Inflammatory macrophage (primary cell): Measurements from ENCODE around the gene GALNT2.

Experiments
- DNase-seq, 2 donors: peaks; one replicate each; pipeline ENCODE4 v3.0.0-alpha.2; 2020 to 2022

The GALNT2 gene

DNA sequence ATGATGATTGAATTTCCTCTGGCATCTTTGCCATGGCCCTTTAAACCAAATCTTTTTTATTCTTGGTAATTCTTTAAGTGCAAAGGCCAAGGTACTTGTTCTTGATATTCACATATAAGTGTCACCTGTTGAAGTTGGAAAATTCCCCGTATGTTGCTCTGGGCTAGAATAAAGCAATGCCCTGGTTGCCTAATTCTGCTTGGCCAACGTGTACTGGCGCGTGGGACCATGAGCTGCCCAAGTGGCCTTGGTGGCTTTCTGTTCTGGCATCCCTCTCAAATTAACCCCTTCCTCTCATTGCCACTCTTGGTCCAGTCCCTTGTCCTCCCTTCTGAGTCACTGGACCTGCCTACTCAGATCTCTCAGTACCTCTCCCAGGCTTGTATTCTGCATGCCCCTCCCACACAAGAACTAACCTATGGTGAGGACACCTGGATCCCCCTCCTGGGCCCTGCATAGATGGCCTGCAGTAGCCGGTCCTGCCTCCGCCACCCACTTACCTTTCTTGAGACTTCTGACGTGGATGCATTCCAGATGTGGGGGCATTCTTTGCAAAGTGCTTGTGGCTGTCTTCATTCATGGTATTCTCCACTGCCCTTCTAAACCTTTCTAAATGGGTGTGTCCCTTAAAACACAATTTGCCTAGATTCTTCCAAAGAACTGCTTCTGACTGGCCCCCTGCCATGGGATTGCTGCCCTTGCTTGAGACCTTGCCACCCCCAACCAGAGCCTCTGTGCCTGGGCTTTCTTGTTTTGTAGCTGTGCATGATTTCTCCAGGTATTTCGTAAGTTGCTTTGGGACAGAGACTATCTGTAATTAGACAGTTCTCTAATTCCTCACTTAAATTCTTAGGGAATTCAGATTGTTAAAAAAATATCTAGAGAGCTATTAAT, 152.4 kb downstream of the GALNT2 start:
- DNase-seq = no peak

DNA sequence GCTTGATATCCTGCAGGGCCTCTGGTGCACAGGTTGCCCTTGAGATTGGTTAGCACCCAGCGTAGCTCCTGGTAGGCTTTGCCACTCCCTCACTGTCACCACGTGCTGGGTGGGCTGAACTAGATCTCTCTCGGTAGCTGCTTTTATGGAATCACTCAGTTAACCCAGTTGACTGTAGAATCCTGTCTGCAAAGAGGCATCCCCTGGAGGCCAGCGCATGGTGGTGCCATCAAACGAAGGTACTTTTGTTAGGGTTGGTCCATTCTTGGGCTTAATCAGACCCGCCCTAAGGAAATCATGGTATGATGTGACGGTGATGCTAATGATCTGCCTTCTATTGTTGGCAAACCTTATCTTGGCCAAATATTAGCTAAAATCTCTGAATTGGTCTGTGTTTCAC, 153.4 kb downstream of the GALNT2 start:
- DNase-seq = no peak

DNA sequence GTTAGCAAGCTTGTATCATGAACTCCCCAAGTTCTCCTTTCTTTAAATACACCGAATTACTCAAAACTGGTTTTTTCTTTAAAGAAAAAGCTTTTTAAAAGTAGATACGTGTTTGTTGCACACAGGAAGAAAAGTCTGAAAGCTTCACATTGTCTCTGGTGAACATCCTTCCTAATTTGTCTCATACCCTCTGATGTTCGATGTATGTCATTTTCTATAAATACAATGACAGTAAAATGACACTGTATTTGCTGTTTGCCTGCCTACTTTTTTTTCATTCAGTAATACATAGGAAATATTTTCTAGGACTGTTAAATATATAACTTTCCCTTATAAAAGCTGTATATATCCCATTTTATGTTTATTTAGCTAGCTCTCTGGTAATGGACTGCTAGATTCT, 153.9 kb downstream of the GALNT2 start:
- no peak for DNase-seq

DNA sequence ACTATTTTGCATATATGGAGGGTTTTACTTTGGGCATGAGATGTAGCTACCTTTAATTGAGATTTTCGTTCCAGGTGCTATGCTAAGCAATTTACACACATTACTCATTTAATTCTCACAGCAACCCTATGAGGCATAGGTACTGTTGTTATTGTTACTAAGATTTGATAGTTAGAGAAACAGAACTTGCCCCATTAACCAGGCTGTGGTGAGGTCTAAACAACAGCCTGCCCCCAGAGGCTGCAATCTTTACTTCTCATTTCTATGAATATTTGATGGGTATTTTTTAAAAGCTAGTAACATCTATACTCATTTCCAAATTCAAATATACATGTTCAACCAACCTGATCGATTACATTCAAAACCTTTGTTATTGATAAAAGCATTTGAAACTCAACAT, 155.6 kb downstream of the GALNT2 start:
- DNase-seq = peak; percentile 17 to 30

DNA sequence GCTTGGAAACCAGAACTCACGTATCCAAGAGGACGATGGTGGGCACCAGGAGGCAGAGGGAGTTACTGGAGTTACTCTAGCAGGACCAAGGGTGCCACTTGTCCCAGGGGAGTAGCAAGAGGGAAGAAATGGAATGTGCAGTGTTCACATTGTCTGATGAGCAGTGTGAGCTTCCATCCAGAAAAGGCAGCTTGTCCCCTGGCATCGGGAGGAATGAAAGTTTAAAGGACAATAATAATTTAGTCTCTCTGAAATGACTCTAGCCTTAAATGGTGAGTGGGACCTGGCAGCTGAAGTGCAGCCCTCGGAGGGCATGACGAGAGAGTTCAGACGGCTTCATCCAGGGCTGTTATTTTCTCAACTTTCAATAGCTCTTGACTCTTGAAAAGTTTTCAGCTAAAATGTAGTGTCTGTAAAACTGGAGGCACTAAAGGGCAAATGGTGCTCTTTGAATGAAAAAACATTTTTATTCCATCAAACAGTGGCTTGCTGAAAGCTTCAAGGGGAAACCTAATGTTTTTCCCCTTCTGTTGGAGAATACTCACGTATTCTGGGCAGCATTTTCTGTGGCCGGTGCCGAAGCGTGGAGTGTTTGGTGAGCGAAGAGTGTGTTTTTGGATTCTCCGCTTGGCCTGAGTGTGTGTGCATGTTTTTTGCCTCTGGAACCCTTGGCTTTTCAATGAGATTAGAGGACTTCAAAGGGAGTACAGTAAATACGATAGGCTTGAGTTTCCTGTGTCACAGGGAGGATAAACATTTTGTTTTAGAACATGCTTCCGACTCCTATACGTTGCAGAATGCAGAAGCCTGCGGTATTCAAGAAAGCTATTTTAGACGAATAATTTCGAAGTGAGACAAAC, 157.3 kb downstream of the GALNT2 start:
- no peak for DNase-seq

DNA sequence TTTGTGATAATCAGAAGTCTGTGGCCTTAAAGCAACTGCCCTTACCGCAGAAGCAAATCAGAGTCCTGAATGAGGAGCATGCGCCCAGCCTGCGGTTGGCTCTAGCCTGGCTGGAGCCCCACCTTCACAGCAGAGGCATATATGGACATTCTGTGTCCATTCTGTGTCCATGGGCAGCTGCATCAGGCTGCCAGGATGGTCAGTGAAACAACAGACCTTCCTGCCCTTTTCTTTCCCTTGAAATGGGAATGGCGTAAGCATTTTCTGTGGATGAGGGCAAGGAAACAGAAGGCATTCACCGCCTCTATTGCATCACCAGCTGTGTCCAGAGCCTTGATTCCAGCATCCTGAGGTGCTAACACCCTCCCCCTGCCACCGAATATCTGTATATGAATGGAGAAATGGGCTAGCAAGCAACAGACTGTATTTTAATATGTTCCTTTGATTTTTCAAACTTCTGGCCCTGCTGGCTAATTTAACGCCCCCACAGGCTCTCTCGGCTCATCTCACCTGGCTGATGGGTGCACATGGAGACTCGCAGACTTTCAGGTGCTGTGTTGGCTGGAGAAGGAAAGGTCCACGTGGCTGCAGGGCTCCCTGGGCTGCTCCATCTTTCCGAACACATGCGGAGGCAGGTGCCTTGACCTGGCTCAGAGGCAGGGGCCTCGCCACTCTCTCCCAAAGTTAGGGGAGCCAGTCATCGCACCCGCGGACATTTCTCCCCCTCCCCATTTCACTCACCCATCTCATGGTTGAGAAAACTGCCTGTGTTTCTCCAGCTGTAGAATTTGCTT, 159.2 kb downstream of the GALNT2 start:
- no peak for DNase-seq

DNA sequence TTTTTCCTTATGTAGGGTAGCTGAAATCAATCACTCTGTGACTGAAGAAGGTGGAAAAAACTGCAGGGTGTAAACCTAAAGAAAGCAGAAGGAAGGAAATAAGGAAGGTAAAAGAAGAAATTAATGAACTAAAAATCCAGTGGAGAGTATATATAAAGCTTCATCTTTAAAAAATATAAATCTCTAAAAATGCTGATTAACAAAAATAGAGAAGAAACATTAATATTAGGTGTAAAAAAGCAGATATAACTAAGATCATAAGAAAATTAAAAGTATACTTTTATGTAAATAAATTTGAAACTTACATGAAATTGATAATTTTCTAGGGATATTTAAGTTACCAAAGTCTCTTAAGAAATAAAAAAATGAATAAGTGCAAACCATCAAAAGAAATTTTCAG, 159.8 kb downstream of the GALNT2 start:
- DNase-seq = no peak

DNA sequence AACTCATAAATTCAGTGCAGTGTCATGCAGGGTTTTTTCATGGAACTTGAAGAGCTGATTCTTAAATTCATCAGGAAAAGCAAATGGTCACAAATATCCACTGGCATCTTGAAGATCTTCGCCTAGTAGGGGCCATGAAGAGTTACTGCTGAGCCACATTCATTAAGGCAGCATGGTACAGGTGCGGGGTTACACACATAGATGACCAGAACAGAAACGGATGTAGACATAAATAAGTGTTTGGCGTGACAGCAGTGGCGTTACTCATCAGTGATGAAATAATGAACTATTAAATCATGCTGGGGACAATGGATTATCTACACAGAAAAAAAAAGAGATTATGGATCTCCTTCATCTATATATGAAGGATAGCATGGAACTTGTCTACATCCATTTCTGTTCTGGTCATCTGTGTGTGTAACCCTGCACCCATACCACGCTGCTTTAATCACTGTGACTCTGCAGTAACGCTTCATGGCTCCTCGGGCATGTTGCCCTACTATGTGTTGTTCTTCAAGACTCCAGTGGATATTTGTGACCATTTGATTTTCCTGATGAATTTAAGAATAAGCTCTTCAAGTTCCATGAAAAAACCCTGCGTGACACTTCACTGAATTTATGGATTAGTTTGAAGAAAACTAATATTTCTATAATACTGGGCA, 161.3 kb downstream of the GALNT2 start:
- DNase-seq = no peak

DNA sequence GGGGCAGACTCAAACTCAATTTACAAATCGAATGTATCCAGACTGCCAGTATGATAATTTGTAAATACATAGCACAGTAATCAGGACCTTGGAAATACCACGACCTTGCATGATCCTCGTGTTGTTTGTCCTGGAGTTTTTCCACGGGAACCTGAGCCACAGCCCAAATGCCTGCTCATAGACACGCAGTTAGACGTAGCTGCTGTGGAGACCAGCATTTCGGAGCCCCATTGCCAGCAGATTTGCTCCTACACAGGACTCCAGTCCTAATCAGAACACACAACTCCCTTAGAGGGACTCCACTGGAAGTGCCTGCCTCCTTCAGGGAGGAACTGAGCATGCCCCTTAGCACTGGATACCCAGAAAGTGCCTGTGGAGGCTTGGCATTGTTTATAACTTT, 163.2 kb downstream of the GALNT2 start:
- no peak for DNase-seq

DNA sequence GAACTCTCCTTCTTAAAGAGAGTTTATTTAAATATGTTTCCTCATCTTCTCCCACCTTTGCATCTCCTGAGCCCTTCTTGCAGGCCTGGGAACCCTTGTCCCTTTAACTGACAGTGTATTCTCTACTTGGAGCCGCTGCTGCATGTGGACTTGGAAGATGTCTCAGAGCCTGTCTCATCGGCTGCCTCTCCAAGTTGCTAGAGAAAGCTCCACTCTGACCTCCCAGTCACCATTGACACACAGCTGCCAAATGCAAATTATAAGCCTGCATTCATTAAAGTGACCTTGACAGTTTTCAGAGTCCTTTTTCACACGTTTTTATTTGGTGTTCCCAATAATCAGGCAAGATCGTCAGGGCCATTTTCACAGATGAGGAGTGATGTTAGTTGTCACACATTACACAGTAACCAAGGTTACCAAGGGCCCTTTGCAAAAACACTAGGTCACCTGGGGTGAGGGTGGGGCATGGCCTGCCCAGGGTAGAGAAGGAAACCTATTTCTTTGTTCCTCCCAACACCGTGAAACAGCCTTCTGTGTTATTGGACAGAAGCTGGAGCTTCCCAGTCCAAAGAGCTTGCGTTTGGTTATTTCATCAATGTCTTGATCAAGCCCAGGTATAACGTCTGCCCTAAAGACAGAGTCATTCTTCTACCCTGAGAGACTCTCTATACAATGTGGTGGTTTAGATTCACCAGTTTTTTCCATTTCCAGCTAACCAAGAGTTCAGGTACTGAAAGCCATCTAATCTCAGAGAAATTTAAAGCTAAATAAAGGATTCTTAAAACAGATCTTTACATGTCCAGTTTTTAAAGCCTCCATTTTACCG, 164.1 kb downstream of the GALNT2 start:
- no peak for DNase-seq

DNA sequence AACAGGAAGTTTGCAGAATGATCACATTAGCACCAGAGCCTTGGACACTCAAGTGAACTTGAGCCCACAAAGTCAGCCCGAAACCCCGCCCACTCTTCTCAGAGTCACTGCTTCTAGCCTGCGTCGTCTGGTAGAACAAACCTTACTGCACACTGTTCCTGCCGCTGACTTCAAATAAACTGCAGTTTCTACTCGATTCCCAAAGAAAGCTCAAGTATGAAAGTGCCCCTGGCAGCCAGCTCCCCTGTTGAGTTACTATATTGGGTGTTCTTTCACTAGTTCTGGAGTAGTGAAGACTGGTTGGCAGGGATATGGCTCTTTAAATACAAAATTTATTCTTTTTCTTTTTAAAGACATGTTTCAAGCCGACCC, 164.7 kb downstream of the GALNT2 start:
- DNase-seq = peak; percentile 58 to 77

DNA sequence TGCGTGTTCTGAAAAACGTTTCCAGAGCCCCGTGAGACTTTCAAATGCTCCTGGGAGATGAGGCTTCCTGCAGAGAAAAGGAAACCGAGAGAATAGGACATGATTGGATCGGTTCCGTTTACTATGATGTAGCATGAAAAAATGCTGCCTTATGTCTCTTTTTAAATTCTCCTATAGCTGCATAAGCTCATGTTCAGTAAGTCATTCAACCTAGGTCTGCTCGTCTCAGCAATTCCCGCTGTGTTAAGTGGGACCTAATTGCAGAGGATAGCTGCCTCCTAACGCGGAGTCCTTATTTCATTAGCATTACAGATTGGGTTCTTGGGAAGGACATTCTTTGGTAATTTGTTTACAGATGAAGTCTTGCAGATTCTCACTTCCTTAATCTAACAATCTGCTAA, 165.3 kb downstream of the GALNT2 start:
- DNase-seq = peak in 1 of 2 donors; percentile 16

DNA sequence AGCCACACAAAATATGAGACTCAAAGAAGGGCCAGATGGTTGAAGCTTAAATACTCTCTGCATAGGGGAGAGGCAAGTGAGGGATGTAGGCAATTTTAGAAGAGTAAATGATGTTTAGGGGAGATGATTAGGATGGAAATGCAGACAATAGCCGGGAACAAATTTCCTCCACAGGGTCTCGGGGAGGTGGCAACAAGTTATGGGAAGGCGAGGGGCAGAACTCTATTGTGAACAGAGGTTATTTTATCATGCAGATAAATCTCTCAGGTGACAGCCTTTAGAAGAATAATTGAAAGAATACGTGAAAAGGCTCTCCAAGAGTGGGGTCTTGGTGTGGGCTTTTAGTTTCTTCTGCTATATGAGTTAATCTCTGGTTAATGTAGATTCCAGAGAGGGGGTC, 166.7 kb downstream of the GALNT2 start:
- no peak for DNase-seq

DNA sequence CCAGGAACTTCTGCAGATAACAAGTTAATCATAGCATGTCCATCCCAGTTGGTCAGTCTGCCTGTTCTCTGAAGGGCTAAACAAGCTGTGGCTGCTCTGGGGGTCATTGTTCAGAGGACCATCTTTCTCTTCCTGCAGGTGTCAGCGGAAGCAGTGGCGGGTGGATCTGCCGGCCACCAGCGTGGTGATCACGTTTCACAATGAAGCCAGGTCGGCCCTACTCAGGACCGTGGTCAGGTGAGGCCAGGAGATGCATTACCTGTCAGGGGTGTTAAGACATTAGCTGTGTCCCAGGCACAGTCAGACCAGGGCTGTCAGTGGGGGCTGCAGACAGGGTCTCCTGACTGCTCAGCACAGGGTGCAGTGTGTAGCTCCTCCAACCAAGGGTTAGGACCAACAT, 168.8 kb downstream of the GALNT2 start:
- DNase-seq = no peak

DNA sequence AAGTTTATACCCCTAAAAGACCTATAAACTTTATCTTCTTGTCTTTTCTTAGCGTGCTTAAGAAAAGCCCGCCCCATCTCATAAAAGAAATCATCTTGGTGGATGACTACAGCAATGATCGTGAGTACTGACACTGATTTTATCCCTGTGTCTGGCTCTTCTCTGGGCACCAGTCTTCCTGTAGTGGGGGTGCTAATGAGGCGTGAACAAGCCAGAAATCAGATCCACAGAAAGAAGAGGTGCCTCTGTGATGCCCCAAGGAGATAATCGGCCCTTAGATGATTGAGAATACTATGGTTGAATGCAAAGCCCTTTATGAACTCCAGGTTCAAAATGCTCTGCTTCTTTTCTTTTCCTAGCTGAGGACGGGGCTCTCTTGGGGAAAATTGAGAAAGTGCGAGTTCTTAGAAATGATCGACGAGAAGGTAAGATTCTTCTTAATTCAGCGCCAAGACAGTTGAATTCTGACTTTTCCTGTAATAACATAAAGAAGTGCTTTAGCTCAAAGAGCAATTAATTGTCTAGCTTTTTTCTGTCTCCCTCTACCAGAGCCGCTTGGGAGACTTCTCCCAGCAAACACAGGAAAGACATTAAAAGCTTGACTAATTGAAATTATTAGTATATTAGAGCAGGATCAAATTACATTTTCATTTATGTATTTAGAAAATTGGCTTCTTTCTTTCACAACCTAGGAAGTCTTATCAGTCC, 169.4 kb downstream of the GALNT2 start:
- no peak for DNase-seq

DNA sequence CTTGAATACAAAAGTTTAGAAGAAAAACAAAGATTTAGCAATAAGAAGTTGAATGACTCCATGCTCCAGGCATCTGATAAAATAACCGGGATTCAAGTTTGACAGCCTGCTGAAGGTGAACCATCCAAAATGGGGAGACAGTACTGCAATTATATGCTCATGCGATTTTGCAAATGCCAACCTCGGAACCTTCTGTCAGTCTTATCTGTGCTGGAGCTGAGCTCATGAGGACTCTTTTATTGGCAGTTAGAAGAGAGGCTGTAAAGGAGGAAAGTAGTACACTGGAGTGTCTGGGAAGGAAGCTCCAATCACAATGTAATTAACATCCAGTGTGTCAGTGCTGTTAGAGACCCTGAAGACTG, 170.0 kb downstream of the GALNT2 start:
- DNase-seq = no peak

DNA sequence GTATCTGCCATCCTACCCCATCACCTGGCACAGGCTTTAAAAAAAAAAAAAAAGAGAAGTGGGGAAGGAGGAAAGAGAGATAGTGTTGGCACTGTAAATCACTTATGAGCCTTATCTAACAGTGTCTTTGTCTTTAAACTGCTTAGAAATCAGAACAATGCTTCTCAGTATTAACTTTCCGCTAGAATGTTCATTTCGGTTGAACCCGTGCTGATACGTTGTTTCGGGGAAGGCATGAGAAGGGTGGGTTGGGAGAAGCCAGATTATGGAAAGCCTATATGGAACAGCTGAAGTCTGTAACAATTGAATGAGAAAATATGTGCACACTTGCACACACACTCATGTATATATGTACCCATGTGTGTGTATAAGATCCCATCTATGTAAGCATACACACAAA, 170.8 kb downstream of the GALNT2 start:
- no peak for DNase-seq

DNA sequence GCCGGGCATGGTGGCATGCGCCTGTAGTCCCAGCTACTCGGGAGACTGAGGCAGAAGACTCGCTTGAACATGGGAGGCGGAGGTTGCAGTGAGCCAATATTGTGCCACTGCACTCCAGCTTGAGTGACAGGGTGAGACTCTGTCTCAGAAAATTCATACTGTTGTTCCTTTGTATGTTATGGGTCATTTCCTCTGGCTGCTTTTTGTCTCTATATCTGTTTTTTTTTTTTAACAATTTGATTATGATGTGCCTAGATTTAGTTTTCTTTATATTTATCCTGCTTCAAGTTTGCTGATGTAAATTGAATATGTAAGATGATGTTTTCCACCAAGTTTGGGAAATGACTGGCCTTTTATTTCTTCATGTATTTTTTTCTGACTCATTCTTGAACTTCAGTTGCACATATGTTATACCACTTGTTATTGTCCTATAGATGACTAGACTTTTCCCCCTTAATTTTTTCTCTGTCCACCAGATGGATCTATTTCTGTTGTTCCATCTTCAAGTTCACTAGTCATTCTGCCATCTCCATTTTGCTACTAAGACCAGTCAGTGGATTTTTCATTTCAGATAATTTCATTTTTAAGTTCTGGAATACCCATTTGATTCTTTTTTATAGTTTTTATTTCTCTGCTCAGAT, 173.5 kb downstream of the GALNT2 start:
- no peak for DNase-seq

DNA sequence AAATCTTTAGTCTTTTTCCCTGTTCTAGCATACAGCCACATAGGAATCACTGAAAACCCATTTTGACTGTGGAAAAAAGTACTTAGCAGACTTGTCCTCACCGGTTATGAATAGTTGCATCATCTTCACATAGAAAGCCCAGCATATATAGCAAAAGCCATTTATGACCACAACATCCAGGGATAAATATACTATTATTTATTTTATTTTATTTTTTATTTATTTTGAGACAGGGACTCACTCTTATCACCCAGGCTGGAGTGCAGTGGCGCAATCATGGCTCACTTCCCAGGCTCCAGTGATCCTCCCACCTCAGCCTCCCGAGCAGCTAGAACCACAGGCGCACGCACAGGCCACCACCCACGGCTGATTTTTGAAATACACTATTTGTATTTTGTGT, 175.3 kb downstream of the GALNT2 start:
- peak; percentile 16 to 55 for DNase-seq

DNA sequence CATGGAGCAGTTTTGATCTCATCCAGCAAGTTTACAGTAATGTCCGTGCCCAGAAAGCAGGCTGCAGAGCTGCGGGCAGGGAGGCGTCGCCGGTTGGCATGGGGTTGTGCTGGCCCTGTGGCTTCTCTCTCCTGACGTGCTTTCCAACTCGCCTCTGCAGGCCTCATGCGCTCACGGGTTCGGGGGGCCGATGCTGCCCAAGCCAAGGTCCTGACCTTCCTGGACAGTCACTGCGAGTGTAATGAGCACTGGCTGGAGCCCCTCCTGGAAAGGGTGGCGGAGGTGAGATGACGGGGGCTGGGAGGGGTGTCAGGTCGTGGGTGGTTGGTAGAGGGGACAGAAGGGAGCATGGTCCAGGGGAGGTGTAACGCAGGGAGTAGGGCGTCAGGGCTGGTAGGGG, 176.1 kb downstream of the GALNT2 start:
- DNase-seq = no peak
